Esophagus muscularis mucosa (tissue), 4 donors: ENCODE results near the gene PDE4DIP.
"Not testable (repeated sequence)": the region's sequence is repeated elsewhere in the genome, so short reads cannot be mapped to it uniquely, and the experiment has no call there.

Experiments used
- CTCF ChIP-seq, 3 experiments: fragments of 200-600 bp in 2 of 3; fragments of 450-650 bp in 1 of 3; sonication (generic) in 2 of 3; IDR thresholded peaks; one replicate each; pipeline ENCODE4 v1.5.1; 2017 to 2019; ENCODE audit warnings: antibody characterized with exemption in 3 of 3, mild to moderate bottlenecking in 2 of 3, moderate library complexity in 1 of 3
- EP300 ChIP-seq: sonication (generic); formaldehyde crosslinking; IDR thresholded peaks from one replicate; pipeline ENCODE4 v1.6.1; 2017; ENCODE audit warnings: antibody characterized with exemption
- POLR2A ChIP-seq: fragments of 450-650 bp; IDR thresholded peaks from one replicate; pipeline ENCODE4 v1.6.1; 2017; ENCODE audit warnings: antibody characterized with exemption, moderate library complexity, mild to moderate bottlenecking, low read depth
- POLR2AphosphoS5 ChIP-seq, 2 donors: sonication (generic); formaldehyde crosslinking; IDR thresholded peaks; one replicate each; pipeline ENCODE4 v1.6.1; 2017; ENCODE audit warnings: antibody characterized with exemption in 2 of 2

GRCh38 chr1:149016626-149017025 lies 172.4 kb downstream of the PDE4DIP start:
- TF ChIP-seq CTCF (IDR thresholded peaks at IDR 0.05); POLR2AphosphoS5 (IDR thresholded peaks at IDR 0.05); EP300; POLR2A: not testable (repeated sequence)
